ENCODE measurements around the gene PIGQ.

Gene PIGQ

GRCh38 chr16:630815-631405, 61.1 kb downstream of the PIGQ start, which contains the start of gene WFIKKN1:
Gene WFIKKN1, plus strand, starts transcription at chr16:630985. Its CDS starts 269 bp downstream, at chr16:631254.
- DNase-seq = no peak

DNA sequence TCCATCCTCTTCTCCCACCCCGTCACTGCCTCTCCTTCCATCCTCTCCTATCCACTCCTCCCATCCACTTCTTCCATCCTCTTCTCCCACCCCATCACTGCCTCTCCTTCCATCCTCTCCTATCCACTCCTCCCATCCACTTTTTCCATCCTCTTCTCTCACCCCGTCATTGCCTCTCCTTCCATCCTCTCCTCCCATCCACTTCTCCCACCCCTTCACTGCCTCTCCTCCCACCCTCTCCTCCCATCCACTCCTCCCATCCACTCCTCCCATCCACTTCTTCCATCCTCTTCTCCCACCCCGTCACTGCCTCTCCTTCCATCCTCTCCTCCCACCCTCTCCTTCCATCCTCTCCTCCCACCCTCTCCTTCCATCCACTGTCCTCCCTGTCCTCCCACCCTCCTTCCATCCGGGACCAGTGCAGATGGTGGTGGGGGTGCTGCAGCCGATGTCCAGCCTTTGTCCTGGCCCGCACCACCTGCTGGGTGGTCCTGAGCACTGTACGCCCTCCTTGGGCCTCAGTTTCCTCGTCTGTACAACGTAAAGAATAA, 62.1 kb downstream of the PIGQ start:
- no peak for DNase-seq

DNA sequence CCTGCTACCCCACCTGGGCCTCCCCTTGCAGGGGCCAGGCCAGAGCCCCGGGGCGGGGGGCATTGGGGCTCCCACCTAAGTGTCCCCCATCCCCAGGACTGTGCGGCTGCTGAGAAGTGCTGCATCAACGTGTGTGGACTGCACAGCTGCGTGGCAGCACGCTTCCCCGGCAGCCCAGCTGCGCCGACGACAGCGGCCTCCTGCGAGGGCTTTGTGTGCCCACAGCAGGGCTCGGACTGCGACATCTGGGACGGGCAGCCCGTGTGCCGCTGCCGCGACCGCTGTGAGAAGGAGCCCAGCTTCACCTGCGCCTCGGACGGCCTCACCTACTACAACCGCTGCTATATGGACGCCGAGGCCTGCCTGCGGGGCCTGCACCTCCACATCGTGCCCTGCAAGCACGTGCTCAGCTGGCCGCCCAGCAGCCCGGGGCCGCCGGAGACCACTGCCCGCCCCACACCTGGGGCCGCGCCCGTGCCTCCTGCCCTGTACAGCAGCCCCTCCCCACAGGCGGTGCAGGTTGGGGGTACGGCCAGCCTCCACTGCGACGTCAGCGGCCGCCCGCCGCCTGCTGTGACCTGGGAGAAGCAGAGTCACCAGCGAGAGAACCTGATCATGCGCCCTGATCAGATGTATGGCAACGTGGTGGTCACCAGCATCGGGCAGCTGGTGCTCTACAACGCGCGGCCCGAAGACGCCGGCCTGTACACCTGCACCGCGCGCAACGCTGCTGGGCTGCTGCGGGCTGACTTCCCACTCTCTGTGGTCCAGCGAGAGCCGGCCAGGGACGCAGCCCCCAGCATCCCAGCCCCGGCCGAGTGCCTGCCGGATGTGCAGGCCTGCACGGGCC, 62.9 kb downstream of the PIGQ start:
- no peak for DNase-seq

GRCh38 chr16:633336-634050, 63.7 kb downstream of the PIGQ start:
- DNase-seq = no peak
